Astrocyte (in vitro differentiated cells and primary cell): ENCODE results near the gene SLC10A4. TPM values are rescaled to one million over a fixed set of nuclear protein-coding genes. Genes with fewer than 3 reads are reported as not detected.

Experiments used
- DNase-seq: peaks from one replicate; pipeline ENCODE4 v3.0.0-alpha.2; 2010; ENCODE audit warnings: low read depth
- FAIRE-seq: peaks from 2 replicates; lab custom pipeline; 2011; peaks lifted over from hg19 to GRCh38; lab: Jason Lieb, UNC
- H2AFZ ChIP-seq: 2 replicates; pipeline ENCODE4 v1.6.0; 2012; ENCODE audit warnings: low read depth, low read length, inconsistent platforms
- H3K27ac ChIP-seq: 2 replicates; pipeline ENCODE4 v1.5.1; 2011; ENCODE audit warnings: low read depth, low read length, inconsistent platforms
- H3K27me3 ChIP-seq: 2 replicates; pipeline ENCODE4 v1.6.0; 2011; ENCODE audit warnings: low read length, inconsistent platforms; ENCODE audit not compliant: insufficient read depth
- H3K36me3 ChIP-seq: 2 replicates; pipeline ENCODE4 v1.5.1; 2011; ENCODE audit warnings: low read length, inconsistent platforms; ENCODE audit not compliant: insufficient read depth
- H3K4me1 ChIP-seq: 2 replicates; pipeline ENCODE4 v1.5.1; 2011; ENCODE audit warnings: low read length, inconsistent platforms; ENCODE audit not compliant: insufficient read depth
- H3K4me2 ChIP-seq: 2 replicates; pipeline ENCODE4 v1.6.0; 2012; ENCODE audit warnings: low read length, inconsistent platforms
- H3K4me3 ChIP-seq: 2 replicates; pipeline ENCODE4 v1.5.1; 2011; ENCODE audit warnings: low read depth, mild to moderate bottlenecking, low read length, inconsistent platforms; ENCODE audit not compliant: insufficient read depth
- H3K79me2 ChIP-seq: 2 replicates; pipeline ENCODE4 v1.6.0; 2012; ENCODE audit warnings: mild to moderate bottlenecking, low read length, inconsistent platforms; ENCODE audit not compliant: insufficient read depth
- H3K9ac ChIP-seq: 2 replicates; pipeline ENCODE4 v1.6.0; 2012; ENCODE audit warnings: mild to moderate bottlenecking, low read length, inconsistent platforms
- H3K9me3 ChIP-seq: 2 replicates; pipeline ENCODE4 v1.5.1; 2012; ENCODE audit warnings: low read depth, mild to moderate bottlenecking, low read length, inconsistent platforms; ENCODE audit not compliant: insufficient read depth
- H4K20me1 ChIP-seq: 2 replicates; pipeline ENCODE4 v1.6.0; 2012; ENCODE audit warnings: low read length, inconsistent platforms; ENCODE audit not compliant: insufficient read depth
- H3K27ac Mint-ChIP-seq: one replicate; pipeline ENCODE4 v1.8.0; 2021; ENCODE audit warnings: mild to moderate bottlenecking, mixed read lengths; ENCODE audit not compliant: unreplicated experiment
- H3K27me3 Mint-ChIP-seq: one replicate; pipeline ENCODE4 v1.8.0; 2021; ENCODE audit warnings: low read depth, mixed read lengths; ENCODE audit not compliant: unreplicated experiment
- H3K36me3 Mint-ChIP-seq: one replicate; pipeline ENCODE4 v1.8.0; 2021; ENCODE audit warnings: low read depth, mixed read lengths; ENCODE audit not compliant: unreplicated experiment
- H3K4me1 Mint-ChIP-seq: one replicate; pipeline ENCODE4 v1.8.0; 2021; ENCODE audit warnings: low read depth, mixed read lengths; ENCODE audit not compliant: unreplicated experiment
- H3K4me3 Mint-ChIP-seq: one replicate; pipeline ENCODE4 v1.8.0; 2021; ENCODE audit warnings: mild to moderate bottlenecking, moderate library complexity, mixed read lengths; ENCODE audit not compliant: unreplicated experiment
- H3K9me3 Mint-ChIP-seq: one replicate; pipeline ENCODE4 v1.8.0; 2021; ENCODE audit warnings: mild to moderate bottlenecking, mixed read lengths; ENCODE audit not compliant: unreplicated experiment
- EZH2 ChIP-seq: IDR thresholded peaks from 2 replicates; pipeline ENCODE4 v1.6.1; 2012; ENCODE audit warnings: mild to moderate bottlenecking, low read length, inconsistent platforms; ENCODE audit not compliant: insufficient read depth
- total RNA-seq: library from RNA; stranded (reverse); gene quantifications from 2 replicates; pipeline ENCODE4 v1.2.1, GENCODE V29; 2021
- TF ChIP-seq, protein P1 (sequence below): IDR thresholded peaks from 2 replicates; pipeline ENCODE4 v1.5.1; 2011; ENCODE audit warnings: low read depth, mild to moderate bottlenecking, inconsistent platforms, low read length, moderate library complexity; ENCODE audit not compliant: insufficient read depth

SLC10A4 gene
- total RNA-seq, 1 donor from 2014 or later, result 0.16 TPM

DNA sequence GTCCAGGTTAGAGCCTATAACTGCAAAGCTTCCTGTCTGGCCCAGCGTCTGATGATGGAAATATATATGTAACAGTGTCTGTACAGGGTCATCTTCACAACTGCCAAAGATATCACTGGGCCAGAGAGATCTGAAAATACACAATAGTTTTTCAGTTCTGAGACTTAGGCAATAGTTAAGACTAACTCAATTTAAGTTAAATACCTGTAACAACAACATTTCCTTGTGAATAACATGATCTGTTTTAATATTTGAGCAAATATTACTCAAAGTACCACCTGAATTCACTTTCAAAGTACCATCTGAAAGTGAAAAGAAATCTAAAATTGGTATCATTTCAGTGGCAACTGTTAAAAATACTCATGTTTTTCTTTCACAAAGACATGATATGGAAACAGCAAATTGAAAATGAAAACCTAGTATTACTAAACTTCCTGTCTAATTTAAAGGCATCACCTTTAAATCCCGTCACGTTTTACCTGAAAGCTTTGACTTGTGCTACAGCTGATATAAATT, 16.5 kb downstream of the SLC10A4 start:
- Mint-ChIP-seq H3K4me1 (no peaks in the 10 kb centered on the region), H3K27ac (no peak overlapping the region), H3K36me3 (peaks cover 6% of the 10 kb centered on the region), H3K27me3 (no peaks in the 10 kb centered on the region), H3K4me3 (no peak overlapping the region), H3K9me3 (no peaks in the 10 kb centered on the region)
- Histone ChIP-seq H4K20me1 (peaks cover 5% of the 10 kb centered on the region), H3K4me1 (no peaks in the 10 kb centered on the region), H3K27me3 (no peaks in the 10 kb centered on the region), H3K4me3 (no peak overlapping the region), H3K9me3 (no peaks in the 10 kb centered on the region), H3K79me2 (no peaks in the 10 kb centered on the region), H3K9ac (no peak overlapping the region), H2AFZ (no peak overlapping the region), H3K4me2 (no peak overlapping the region), H3K27ac (no peak overlapping the region), H3K36me3 (peaks cover 11% of the 10 kb centered on the region)
- FAIRE-seq, result no peak
- TF ChIP-seq EZH2, result no peak
- no peak for DNase-seq

DNA sequence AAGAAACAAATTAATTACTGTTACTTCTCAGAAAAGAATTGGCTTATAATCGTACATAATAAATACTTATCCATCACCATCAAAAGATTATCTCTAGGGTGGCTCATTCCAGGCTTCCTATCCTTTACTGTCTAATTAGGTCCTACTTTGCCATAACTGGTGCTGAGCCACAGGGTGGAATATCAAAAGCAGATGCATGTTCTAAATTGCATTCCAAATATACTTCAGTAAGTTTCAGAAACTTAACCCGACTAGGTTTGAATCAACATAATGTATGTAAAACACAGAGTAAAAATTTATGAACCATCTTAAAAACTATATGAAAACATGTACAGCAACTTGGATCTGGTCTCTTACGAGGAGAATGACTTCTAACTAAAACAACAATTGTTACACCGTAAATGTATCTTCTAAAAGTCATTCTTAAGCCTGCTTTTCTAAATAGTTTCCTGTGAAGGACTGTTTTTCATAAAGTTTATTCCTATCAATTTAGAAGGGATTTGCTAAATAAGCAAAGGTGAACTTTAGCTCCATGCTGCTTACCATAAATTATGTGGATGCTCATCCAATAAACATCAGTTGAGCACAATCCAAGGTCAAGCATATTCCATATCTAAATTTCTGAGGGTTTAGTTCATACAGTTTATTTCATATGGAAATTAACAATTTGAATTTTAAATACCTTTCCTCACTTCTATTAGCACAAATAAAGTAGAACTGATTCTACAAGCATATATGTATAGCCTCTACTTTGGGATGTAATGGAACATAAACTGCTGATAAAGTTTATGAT, 20.3 kb downstream of the SLC10A4 start:
- peaks cover under 1% of the 10 kb centered on the region for H3K4me1 Mint-ChIP-seq
- no peaks in the 10 kb centered on the region for H3K27me3 Mint-ChIP-seq
- H3K4me3 Mint-ChIP-seq, result no peak overlapping the region

DNA sequence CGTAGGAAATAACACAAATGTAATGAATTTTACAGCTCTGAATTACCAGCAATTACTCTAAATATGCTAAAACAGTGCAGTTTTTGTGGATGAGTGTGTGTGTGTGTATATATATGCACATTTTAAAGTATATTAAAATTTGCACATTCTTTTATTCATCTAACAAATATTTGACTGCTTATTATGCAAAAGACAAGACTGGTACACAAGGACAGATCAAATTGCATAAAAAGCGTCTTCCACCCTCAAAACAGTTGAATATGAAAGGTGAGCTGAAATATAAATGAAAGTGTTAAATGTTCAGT, 20.8 kb downstream of the SLC10A4 start:
- Histone ChIP-seq H3K27me3 (no peaks in the 10 kb centered on the region), H3K79me2 (no peaks in the 10 kb centered on the region), H3K27ac (no peak overlapping the region), H3K4me1 (no peaks in the 10 kb centered on the region), H3K9ac (no peak overlapping the region), H3K9me3 (no peaks in the 10 kb centered on the region), H3K36me3 (peaks cover 18% of the 10 kb centered on the region), H3K4me2 (no peak overlapping the region), H4K20me1 (no peaks in the 10 kb centered on the region), H2AFZ (no peak overlapping the region), H3K4me3 (no peak overlapping the region)
- FAIRE-seq, result no peak
- Mint-ChIP-seq H3K36me3 (peaks cover 7% of the 10 kb centered on the region), H3K27me3 (no peaks in the 10 kb centered on the region), H3K9me3 (no peaks in the 10 kb centered on the region), H3K4me3 (no peak overlapping the region), H3K4me1 (peaks cover 5% of the 10 kb centered on the region), H3K27ac (no peak overlapping the region)
- no peak for DNase-seq
- no peak for TF ChIP-seq EZH2
- TF ChIP-seq, protein P1, sequence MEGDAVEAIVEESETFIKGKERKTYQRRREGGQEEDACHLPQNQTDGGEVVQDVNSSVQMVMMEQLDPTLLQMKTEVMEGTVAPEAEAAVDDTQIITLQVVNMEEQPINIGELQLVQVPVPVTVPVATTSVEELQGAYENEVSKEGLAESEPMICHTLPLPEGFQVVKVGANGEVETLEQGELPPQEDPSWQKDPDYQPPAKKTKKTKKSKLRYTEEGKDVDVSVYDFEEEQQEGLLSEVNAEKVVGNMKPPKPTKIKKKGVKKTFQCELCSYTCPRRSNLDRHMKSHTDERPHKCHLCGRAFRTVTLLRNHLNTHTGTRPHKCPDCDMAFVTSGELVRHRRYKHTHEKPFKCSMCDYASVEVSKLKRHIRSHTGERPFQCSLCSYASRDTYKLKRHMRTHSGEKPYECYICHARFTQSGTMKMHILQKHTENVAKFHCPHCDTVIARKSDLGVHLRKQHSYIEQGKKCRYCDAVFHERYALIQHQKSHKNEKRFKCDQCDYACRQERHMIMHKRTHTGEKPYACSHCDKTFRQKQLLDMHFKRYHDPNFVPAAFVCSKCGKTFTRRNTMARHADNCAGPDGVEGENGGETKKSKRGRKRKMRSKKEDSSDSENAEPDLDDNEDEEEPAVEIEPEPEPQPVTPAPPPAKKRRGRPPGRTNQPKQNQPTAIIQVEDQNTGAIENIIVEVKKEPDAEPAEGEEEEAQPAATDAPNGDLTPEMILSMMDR, result no peak

More for the DNA sequence above, 20.3 kb downstream of the SLC10A4 start:
- no peaks in the 10 kb centered on the region for H3K9me3 ChIP-seq
- FAIRE-seq (no peak), DNase-seq (no peak)
- H3K4me1 ChIP-seq, result no peaks in the 10 kb centered on the region
- Mint-ChIP-seq H3K27ac (no peak overlapping the region), H3K36me3 (peaks cover 7% of the 10 kb centered on the region), H3K9me3 (no peaks in the 10 kb centered on the region)
- no peak overlapping the region for H2AFZ ChIP-seq
- H3K79me2 ChIP-seq, result no peaks in the 10 kb centered on the region
- H3K27ac ChIP-seq, result no peak overlapping the region
- no peak overlapping the region for H3K9ac ChIP-seq
- TF ChIP-seq EZH2, result no peak
- TF ChIP-seq, protein P1, result no peak
- no peaks in the 10 kb centered on the region for H4K20me1 ChIP-seq
- H3K4me3 ChIP-seq, result no peak overlapping the region
- no peak overlapping the region for H3K4me2 ChIP-seq
- H3K27me3 ChIP-seq, result no peaks in the 10 kb centered on the region
- peaks cover 18% of the 10 kb centered on the region for H3K36me3 ChIP-seq
